IMR-90 (cell line): Measurements from ENCODE around the gene CACNG7. TPM values are rescaled to one million over a fixed set of nuclear protein-coding genes. Genes with fewer than 3 reads are reported as not detected.

Experiments used
- ATAC-seq: fragments of 200-7000 bp; cut with Tn5 transposase; 2 replicates; pipeline ENCODE4 v1.9.1; 2020; ENCODE audit warnings: low read depth, mild to moderate bottlenecking, moderate library complexity
- BruUV-seq: library from RNA; stranded (reverse); fragments of 400-500 nt; replicated peaks from 2 replicates; lab custom pipeline; 2021; lab: Mats Ljungman, UMichigan
- CTCF ChIA-PET: fragments of 300-600 bp; formaldehyde crosslinking; extraction: SDS; loops from one replicate; lab custom pipeline; 2021; ENCODE audit warnings: antibody characterized with exemption; lab: Yijun Ruan, JAX
- POLR2A ChIA-PET: fragments of 300-600 bp; sonication (Branson Sonifier 250); formaldehyde crosslinking; loops from one replicate; lab custom pipeline; 2022; ENCODE audit warnings: antibody characterized with exemption; ENCODE audit not compliant: unreplicated experiment; lab: Charles Lee
- DNase-seq: peaks from one replicate; pipeline ENCODE4 v3.0.0; 2013
- H2AFZ ChIP-seq: replicated peaks from 2 replicates; pipeline ENCODE3; 2013; ENCODE audit warnings: low read length, mild to moderate bottlenecking; ENCODE audit not compliant: poor library complexity
- H2AK5ac ChIP-seq: 2 replicates; pipeline ENCODE4 v1.6.1; 2013; ENCODE audit warnings: low read depth, low read length, inconsistent platforms
- H2AK9ac ChIP-seq: replicated peaks from 2 replicates; pipeline ENCODE3; 2013; ENCODE audit warnings: mild to moderate bottlenecking, low read depth, low read length, moderate library complexity; ENCODE audit not compliant: poor library complexity
- H2BK120ac ChIP-seq: 2 replicates; pipeline ENCODE4 v1.6.1; 2013; ENCODE audit warnings: low read depth, low read length, inconsistent platforms
- H2BK15ac ChIP-seq: 3 replicates; pipeline ENCODE4 v1.6.1; 2013; ENCODE audit warnings: low read depth, low read length, inconsistent platforms
- H2BK20ac ChIP-seq: 2 replicates; pipeline ENCODE4 v1.6.1; 2013; ENCODE audit warnings: low read depth, mild to moderate bottlenecking, inconsistent platforms, low read length, moderate library complexity
- H2BK5ac ChIP-seq: 2 replicates; pipeline ENCODE4 v1.6.1; 2013; ENCODE audit warnings: mild to moderate bottlenecking, low read depth, low read length, inconsistent platforms; ENCODE audit not compliant: poor library complexity, severe bottlenecking
- H3K14ac ChIP-seq: replicated peaks from 2 replicates; pipeline ENCODE4 v1.6.1; 2013; ENCODE audit warnings: low read depth, low read length, inconsistent platforms
- H3K18ac ChIP-seq: 2 replicates; pipeline ENCODE4 v1.6.1; 2013; ENCODE audit warnings: low read depth, low read length, control low read depth
- H3K23ac ChIP-seq: 2 replicates; pipeline ENCODE4 v1.6.1; 2013; ENCODE audit warnings: low read depth, low read length, inconsistent platforms
- H3K27ac ChIP-seq: 2 replicates; pipeline ENCODE4 v1.5.1; 2013; ENCODE audit warnings: mild to moderate bottlenecking, control low read depth, low read length; ENCODE audit not compliant: insufficient read depth
- H3K27me3 ChIP-seq: 2 replicates; pipeline ENCODE4 v1.6.1; 2013; ENCODE audit warnings: low read length; ENCODE audit not compliant: control insufficient read depth, insufficient read depth
- H3K36me3 ChIP-seq: 2 replicates; pipeline ENCODE4 v1.6.1; 2013; ENCODE audit warnings: low read length, mixed read lengths; ENCODE audit not compliant: control insufficient read depth, insufficient read depth
- H3K4ac ChIP-seq: 2 replicates; pipeline ENCODE4 v1.6.1; 2013; ENCODE audit warnings: low read depth, low read length, inconsistent platforms
- H3K4me1 ChIP-seq: 2 replicates; pipeline ENCODE4 v1.6.1; 2013; ENCODE audit warnings: low read length, mixed read lengths; ENCODE audit not compliant: control insufficient read depth, insufficient read depth
- H3K4me2 ChIP-seq: 2 replicates; pipeline ENCODE4 v1.6.1; 2013; ENCODE audit warnings: low read depth, mild to moderate bottlenecking, control low read depth, low read length, moderate library complexity
- H3K4me3 ChIP-seq: 2 replicates; pipeline ENCODE4 v1.5.1; 2013; ENCODE audit warnings: low read depth, mild to moderate bottlenecking, control low read depth, low read length, moderate library complexity; ENCODE audit not compliant: insufficient read depth
- H3K56ac ChIP-seq: 2 replicates; pipeline ENCODE4 v1.6.1; 2013; ENCODE audit warnings: low read length, inconsistent platforms; ENCODE audit not compliant: insufficient read depth; ENCODE audit errors: extremely low read depth
- H3K79me1 ChIP-seq, 2 experiments: 2 replicates each; pipeline ENCODE4 v1.6.1; 2013; ENCODE audit warnings: low read length in 2 of 2, inconsistent platforms in 1 of 2, low read depth in 1 of 2
- H3K9ac ChIP-seq: 2 replicates; pipeline ENCODE4 v1.6.1; 2013; ENCODE audit warnings: low read depth, low read length, control low read depth
- H3K9me1 ChIP-seq: 2 replicates; pipeline ENCODE4 v1.6.1; 2013; ENCODE audit warnings: low read length, inconsistent platforms; ENCODE audit not compliant: insufficient read depth
- H3K9me3 ChIP-seq: 2 replicates; pipeline ENCODE4 v1.6.1; 2013; ENCODE audit warnings: low read length; ENCODE audit not compliant: control insufficient read depth, insufficient read depth
- H4K20me1 ChIP-seq: 2 replicates; pipeline ENCODE4 v1.6.1; 2013; ENCODE audit warnings: low read length, inconsistent platforms; ENCODE audit not compliant: insufficient read depth
- H4K5ac ChIP-seq: 2 replicates; pipeline ENCODE4 v1.6.1; 2013; ENCODE audit warnings: mild to moderate bottlenecking, low read depth, low read length, control low read depth
- H4K8ac ChIP-seq, 2 experiments: 2 replicates each; pipeline ENCODE4 v1.6.1; 2013; ENCODE audit warnings: low read depth in 2 of 2, low read length in 2 of 2, control low read depth in 1 of 2, inconsistent platforms in 1 of 2
- H4K91ac ChIP-seq: 2 replicates; pipeline ENCODE4 v1.6.1; 2013; ENCODE audit warnings: low read depth, low read length, inconsistent platforms; ENCODE audit not compliant: insufficient read depth
- BHLHE40 ChIP-seq: fragments of 150-350 bp; IDR thresholded peaks from 2 replicates; pipeline ENCODE4 v1.6.1; 2016; ENCODE audit warnings: mild to moderate bottlenecking, low read depth, low read length
- CEBPB ChIP-seq: IDR thresholded peaks from 2 replicates; pipeline ENCODE4 v1.6.1; 2012; ENCODE audit warnings: low read depth, low read length, improper control_type of control experiment
- CHD1 ChIP-seq: IDR thresholded peaks from 2 replicates; pipeline ENCODE4 v1.6.1; 2012; ENCODE audit warnings: low read depth, low read length, improper control_type of control experiment
- FOS ChIP-seq: fragments of 150-350 bp; IDR thresholded peaks from 2 replicates; pipeline ENCODE4 v1.6.1; 2016; ENCODE audit warnings: low read depth, low read length
- MAFK ChIP-seq: IDR thresholded peaks from 2 replicates; pipeline ENCODE4 v1.6.1; 2012; ENCODE audit warnings: low read depth, low read length, improper control_type of control experiment
- MAZ ChIP-seq: IDR thresholded peaks from 2 replicates; pipeline ENCODE4 v1.6.1; 2012; ENCODE audit warnings: low read depth, mild to moderate bottlenecking, low read length, improper control_type of control experiment, moderate library complexity, borderline replicate concordance
- MXI1 ChIP-seq: IDR thresholded peaks from 2 replicates; pipeline ENCODE4 v1.6.1; 2012; ENCODE audit warnings: low read depth, mild to moderate bottlenecking, low read length, moderate library complexity, borderline replicate concordance
- NFE2L2 ChIP-seq: fragments of 150-350 bp; IDR thresholded peaks from 2 replicates; pipeline ENCODE4 v1.6.1; 2016; ENCODE audit warnings: low read depth, mild to moderate bottlenecking, low read length
- POLR2A ChIP-seq: IDR thresholded peaks from 2 replicates; pipeline ENCODE4 v1.6.1; 2012; ENCODE audit warnings: mild to moderate bottlenecking, low read depth, low read length
- RAD21 ChIP-seq: IDR thresholded peaks from 2 replicates; pipeline ENCODE4 v1.6.1; 2012; ENCODE audit warnings: low read length, improper control_type of control experiment
- RCOR1 ChIP-seq: IDR thresholded peaks from 2 replicates; pipeline ENCODE4 v1.6.1; 2012; ENCODE audit warnings: mild to moderate bottlenecking, low read length, improper control_type of control experiment; ENCODE audit not compliant: insufficient replicate concordance
- RFX5 ChIP-seq: IDR thresholded peaks from 2 replicates; pipeline ENCODE4 v1.8.0; 2012; ENCODE audit warnings: low read depth, mild to moderate bottlenecking, low read length, moderate library complexity
- whole genome bisulfite sequencing, 2 experiments: methylation state at CpG; one replicate each; pipeline versions ENCODE4 v1.1.5 to v1.1.7; 2013; ENCODE audit warnings: missing lambda C conversion rate in 2 of 2; ENCODE audit not compliant: insufficient read length in 1 of 2; ENCODE audit errors: extremely low coverage in 2 of 2; 5-methylcytosine and 5-hydroxymethylcytosine counted together
- dilution Hi-C: fragments of 300-500 bp; cut with HindIII; formaldehyde crosslinking; loops from one replicate; pipeline ENCODE4 v1.14.3; 2018; ENCODE audit warnings: low sequenced_read_pairs; ENCODE audit not compliant: unreplicated experiment
- in situ Hi-C: fragments of 300-500 bp; cut with MboI; formaldehyde crosslinking; loops from 3 replicates; pipeline ENCODE4 v1.14.3; 2019; ENCODE audit warnings: low sequenced_read_pairs, inconsistent platforms, mixed read lengths
- intact Hi-C: fragments of 100-400 bp; cut with micrococcal nuclease; formaldehyde crosslinking; loops from 2 replicates; pipeline ENCODE4 v1.10.0; 2022
- polyA plus RNA-seq, 3 experiments: library from polyadenylated mRNA; depleted of rRNA; stranded (reverse); fragments of >200 nt; gene quantifications; 2 replicates each; pipeline ENCODE4 v1.2.3, GENCODE V29; 2012; ENCODE audit warnings: low replicate concordance in 1 of 3
- total RNA-seq: library from RNA; depleted of rRNA; stranded (reverse); fragments of >200 nt; gene quantifications from 2 replicates; pipeline ENCODE4 v1.2.3, GENCODE V29; 2012
- TF ChIP-seq, protein P1 (sequence below): fragments of 150-350 bp; IDR thresholded peaks from 2 replicates; pipeline ENCODE4 v1.6.1; 2017; ENCODE audit warnings: mild to moderate bottlenecking, antibody characterized with exemption, low read length, low read depth
- TF ChIP-seq, protein P2 (sequence below): conservative IDR thresholded peaks from 2 replicates; pipeline ENCODE4 v1.5.1; 2012; ENCODE audit warnings: mild to moderate bottlenecking, low read depth, low read length, improper control_type of control experiment
- TF ChIP-seq, protein P3 (sequence below): fragments of 150-350 bp; IDR thresholded peaks from 2 replicates; pipeline ENCODE4 v1.6.1; 2016; ENCODE audit warnings: low read depth, mild to moderate bottlenecking, low read length, moderate library complexity, borderline replicate concordance

Gene CACNG7
- total and polyA plus RNA-seq, 2 of the 4 experiments (the other 2 are of a cell fraction): 0.36 to 6.7 TPM

DNA sequence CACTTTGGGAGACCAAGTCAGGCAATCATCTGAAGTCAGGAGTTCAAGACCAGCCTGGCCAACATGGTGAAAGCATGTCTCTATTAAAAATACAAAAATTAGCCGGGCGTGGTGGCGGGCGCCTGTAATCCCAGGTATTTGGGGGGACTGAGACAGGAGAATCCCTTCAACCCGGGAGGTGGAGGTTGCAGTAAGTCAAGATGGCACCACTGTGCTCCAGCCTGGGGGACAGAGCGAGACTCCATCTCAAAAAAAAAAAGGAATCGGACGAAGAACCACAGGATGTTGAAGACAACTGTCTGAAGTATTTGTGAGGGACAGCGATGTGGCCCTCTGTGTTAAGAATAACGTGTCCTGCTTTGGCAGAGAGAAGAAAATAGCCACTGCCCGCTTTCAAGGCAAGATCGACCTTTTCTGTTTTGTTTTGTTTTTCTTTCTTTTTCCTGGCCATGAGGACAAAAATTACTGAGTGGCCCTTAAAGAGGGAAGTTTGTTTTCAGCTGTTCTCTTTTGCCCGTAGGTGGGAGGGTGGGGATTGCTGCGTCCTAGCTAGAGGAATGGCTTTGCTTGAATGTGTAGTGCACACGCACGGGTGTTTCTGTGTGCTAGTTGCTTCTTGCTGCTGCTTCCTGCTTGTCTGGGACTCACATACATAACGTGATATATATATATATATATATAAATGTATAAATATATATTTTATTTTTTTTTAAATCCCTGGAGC lies 33.3 kb upstream of the CACNG7 start:
- Histone ChIP-seq H3K18ac (no peak overlapping the region), H3K4ac (no peak overlapping the region), H3K79me1 (peaks cover 13 to 42% of the 10 kb centered on the region in 2 experiments), H3K27me3 (0 out of 2 replicates have a peak, but pooled peaks cover 3% of the 10 kb centered on the region), H4K20me1 (peaks cover 58% of the 10 kb centered on the region), H2AK9ac (no peak overlapping the region), H3K4me3 (no peak overlapping the region), H2BK5ac (no peak overlapping the region), H3K36me3 (peaks cover 39% of the 10 kb centered on the region), H2BK20ac (no peak overlapping the region), H4K8ac (no peak overlapping the region), H3K14ac (no peak overlapping the region), H3K9me1 (peaks cover 11% of the 10 kb centered on the region), H4K91ac (no peak overlapping the region), H3K9me3 (no peaks in the 10 kb centered on the region), H3K56ac (no peak overlapping the region), H3K4me1 (peaks cover 5% of the 10 kb centered on the region), H3K9ac (no peak overlapping the region), H3K27ac (no peak overlapping the region), H2AFZ (no peak overlapping the region), H3K4me2 (no peak overlapping the region), H2AK5ac (no peak overlapping the region), H3K23ac (no peak overlapping the region), H4K5ac (no peak overlapping the region), H2BK15ac (no peak overlapping the region), H2BK120ac (no peak overlapping the region)
- in situ Hi-C loops: loop anchor here (10.0 kb wide), 1 partner anchor 579 kb away; no protein-coding TSS in a partner anchor
- ATAC-seq (no peak), DNase-seq (no peak)
- no TSS peak for BruUV-seq
- 93% methylated on average over 10 of the region's 17 CpGs; no CpG with 5 or more reads in 1 of the 2 experiments for WGBS, 2 experiments
- ChIA-PET CTCF (no interaction called here), POLR2A (no interaction called here)
- intact Hi-C loops: no loop called here
- dilution Hi-C loops: no loop called here
- TF ChIP-seq CEBPB (no peak), BHLHE40 (no peak), MAFK (no peak), RCOR1 (no peak), RFX5 (no peak), NFE2L2 (no peak), RAD21 (no peak), POLR2A (no peak; the same call in 1 of the 2 replicates), CHD1 (no peak), MXI1 (no peak), FOS (no peak), MAZ (no peak)
- TF ChIP-seq, protein P1, sequence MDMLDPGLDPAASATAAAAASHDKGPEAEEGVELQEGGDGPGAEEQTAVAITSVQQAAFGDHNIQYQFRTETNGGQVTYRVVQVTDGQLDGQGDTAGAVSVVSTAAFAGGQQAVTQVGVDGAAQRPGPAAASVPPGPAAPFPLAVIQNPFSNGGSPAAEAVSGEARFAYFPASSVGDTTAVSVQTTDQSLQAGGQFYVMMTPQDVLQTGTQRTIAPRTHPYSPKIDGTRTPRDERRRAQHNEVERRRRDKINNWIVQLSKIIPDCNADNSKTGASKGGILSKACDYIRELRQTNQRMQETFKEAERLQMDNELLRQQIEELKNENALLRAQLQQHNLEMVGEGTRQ: no peak
- TF ChIP-seq, protein P2, sequence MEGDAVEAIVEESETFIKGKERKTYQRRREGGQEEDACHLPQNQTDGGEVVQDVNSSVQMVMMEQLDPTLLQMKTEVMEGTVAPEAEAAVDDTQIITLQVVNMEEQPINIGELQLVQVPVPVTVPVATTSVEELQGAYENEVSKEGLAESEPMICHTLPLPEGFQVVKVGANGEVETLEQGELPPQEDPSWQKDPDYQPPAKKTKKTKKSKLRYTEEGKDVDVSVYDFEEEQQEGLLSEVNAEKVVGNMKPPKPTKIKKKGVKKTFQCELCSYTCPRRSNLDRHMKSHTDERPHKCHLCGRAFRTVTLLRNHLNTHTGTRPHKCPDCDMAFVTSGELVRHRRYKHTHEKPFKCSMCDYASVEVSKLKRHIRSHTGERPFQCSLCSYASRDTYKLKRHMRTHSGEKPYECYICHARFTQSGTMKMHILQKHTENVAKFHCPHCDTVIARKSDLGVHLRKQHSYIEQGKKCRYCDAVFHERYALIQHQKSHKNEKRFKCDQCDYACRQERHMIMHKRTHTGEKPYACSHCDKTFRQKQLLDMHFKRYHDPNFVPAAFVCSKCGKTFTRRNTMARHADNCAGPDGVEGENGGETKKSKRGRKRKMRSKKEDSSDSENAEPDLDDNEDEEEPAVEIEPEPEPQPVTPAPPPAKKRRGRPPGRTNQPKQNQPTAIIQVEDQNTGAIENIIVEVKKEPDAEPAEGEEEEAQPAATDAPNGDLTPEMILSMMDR: no peak
- TF ChIP-seq, protein P3, sequence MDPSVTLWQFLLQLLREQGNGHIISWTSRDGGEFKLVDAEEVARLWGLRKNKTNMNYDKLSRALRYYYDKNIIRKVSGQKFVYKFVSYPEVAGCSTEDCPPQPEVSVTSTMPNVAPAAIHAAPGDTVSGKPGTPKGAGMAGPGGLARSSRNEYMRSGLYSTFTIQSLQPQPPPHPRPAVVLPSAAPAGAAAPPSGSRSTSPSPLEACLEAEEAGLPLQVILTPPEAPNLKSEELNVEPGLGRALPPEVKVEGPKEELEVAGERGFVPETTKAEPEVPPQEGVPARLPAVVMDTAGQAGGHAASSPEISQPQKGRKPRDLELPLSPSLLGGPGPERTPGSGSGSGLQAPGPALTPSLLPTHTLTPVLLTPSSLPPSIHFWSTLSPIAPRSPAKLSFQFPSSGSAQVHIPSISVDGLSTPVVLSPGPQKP: no peak
